Measurements from ENCODE around the gene RTN4RL1. TPM values are rescaled to one million over a fixed set of nuclear protein-coding genes. Genes with fewer than 3 reads are reported as not detected.

RTN4RL1 gene
- total RNA-seq, 4 donors from 2014 or later: 7.3 to 12.6 (median 7.8) TPM

DNA sequence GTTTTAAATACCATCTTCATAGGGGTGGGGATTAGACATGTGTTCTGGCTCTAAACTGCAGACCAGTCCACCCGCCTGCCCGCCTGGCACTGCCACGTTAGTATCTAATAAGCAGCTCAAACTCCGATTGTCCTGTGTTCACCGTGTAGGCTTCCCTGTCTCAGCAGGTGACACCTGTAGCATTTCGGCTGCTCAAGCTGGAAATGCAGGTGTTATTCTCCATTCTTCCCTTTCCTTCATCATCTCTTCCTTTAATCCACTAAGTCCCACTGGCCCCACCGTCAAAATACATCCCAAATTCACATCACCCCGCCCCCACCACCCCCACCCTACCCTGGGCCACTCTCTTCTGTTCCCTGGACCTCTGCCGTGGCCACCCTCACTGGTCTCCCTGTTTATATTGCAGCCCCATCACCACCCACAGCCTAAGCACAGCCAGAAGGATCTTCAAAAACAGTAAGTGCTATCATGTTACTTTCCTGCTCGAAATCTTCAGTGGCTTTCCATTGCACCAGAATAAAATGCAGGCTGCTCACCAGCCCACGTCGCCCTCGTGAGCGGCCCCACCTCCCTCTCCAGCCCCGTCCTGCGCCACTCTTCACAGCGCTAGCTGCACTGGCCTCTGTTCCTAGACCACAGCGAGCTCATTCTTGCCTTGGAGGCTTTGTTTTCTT is 65.1 kb downstream of the RTN4RL1 start:
- H3K36me3 ChIP-seq: no peaks in the 10 kb centered on the region
- no peaks in the 10 kb centered on the region for H3K9me3 ChIP-seq
- WGBS, 2 donors: 48 to 54% methylated on average over 18 of the region's 18 CpGs
- H3K27me3 ChIP-seq: no peaks in the 10 kb centered on the region
- peak overlapping the region in 1 of 4 donors; percentile 55 for H3K27ac ChIP-seq
- H3K4me1 ChIP-seq: peaks cover 0 to 22% (median 0%) of the 10 kb centered on the region in 4 donors
- peak; percentile 16 to 19 for DNase-seq (ENCODE audit: low spot score in 2 of 2)
- TF ChIP-seq, protein P1, sequence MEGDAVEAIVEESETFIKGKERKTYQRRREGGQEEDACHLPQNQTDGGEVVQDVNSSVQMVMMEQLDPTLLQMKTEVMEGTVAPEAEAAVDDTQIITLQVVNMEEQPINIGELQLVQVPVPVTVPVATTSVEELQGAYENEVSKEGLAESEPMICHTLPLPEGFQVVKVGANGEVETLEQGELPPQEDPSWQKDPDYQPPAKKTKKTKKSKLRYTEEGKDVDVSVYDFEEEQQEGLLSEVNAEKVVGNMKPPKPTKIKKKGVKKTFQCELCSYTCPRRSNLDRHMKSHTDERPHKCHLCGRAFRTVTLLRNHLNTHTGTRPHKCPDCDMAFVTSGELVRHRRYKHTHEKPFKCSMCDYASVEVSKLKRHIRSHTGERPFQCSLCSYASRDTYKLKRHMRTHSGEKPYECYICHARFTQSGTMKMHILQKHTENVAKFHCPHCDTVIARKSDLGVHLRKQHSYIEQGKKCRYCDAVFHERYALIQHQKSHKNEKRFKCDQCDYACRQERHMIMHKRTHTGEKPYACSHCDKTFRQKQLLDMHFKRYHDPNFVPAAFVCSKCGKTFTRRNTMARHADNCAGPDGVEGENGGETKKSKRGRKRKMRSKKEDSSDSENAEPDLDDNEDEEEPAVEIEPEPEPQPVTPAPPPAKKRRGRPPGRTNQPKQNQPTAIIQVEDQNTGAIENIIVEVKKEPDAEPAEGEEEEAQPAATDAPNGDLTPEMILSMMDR (IDR thresholded peaks at IDR 0.05): no peak
- TF ChIP-seq EP300 (IDR thresholded peaks at IDR 0.05): no peak
- no peak for TF ChIP-seq POLR2A (IDR thresholded peaks at IDR 0.05)
- H3K4me3 ChIP-seq: peak overlapping the region in 1 of 4 donors; percentile 2

DNA sequence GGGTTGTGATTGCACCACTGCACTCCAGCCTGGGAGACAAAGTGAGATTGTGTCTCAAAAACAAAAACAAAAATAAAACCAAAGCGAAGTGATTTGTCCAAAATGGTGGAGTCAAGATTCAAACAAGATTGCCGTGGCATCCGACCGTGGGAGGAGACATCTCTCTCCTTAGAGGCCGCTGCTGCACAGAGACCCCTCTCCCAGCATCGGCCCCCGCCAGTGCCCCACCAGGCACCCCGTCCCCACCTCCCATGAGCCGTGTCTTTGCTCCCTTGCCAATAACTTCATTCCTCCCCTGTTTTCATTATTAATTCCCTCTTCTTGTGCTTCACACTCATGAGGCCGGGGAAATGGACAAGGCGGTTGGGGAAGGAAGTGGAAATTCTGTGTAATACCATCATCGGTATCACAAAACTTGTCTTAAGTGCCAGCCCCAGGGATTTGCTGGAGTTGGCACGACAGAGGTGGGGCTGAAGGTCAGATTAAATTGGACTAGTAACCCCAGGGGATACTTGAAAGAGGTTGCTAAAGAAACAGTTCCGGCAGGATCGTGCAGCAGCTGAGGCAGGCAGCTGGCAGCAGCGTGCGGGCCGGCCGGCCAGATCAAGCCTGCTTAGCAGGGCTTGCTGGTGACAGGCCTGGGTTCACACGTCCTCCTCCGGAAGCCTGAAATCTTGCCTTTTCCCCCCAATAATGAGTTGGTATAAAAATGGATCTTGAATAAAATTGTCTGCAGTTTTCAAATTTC is 66.8 kb downstream of the RTN4RL1 start:
- TF ChIP-seq, protein P1 (IDR thresholded peaks at IDR 0.05): no peak
- TF ChIP-seq POLR2A (IDR thresholded peaks at IDR 0.05): no peak
- 60 to 73% methylated on average over 21 of the region's 21 CpGs for WGBS, 2 donors
- no peak overlapping the region for H3K27ac ChIP-seq

DNA sequence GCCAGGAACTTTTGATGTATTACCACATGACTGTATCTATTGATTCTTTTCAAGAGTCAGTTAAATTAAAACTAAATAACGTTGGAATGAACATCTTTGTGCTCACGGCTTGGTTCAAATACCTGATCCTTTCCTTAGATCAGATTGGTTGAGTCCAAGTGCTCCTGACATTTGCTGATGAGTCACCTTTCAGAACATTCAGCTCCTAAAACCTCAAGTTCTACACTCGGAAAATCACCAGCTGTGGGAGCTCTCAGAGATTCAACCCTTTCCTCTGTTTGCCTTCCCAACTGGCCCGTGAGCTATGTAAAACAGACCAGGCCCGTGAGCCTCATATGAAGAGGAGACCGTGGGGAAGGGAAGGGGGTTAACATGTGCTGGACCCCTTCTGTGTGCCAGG is 68.1 kb downstream of the RTN4RL1 start:
- Histone ChIP-seq H3K4me3 (no peak overlapping the region), H3K27me3 (no peaks in the 10 kb centered on the region), H3K36me3 (no peaks in the 10 kb centered on the region), H3K9me3 (no peaks in the 10 kb centered on the region), H3K4me1 (peaks cover 0 to 22% (median 0%) of the 10 kb centered on the region in 4 donors), H3K27ac (no peak overlapping the region)
- TF ChIP-seq EP300 (IDR thresholded peaks at IDR 0.05): no peak
- TF ChIP-seq, protein P1 (IDR thresholded peaks at IDR 0.05): no peak
- TF ChIP-seq POLR2A (IDR thresholded peaks at IDR 0.05): no peak
- 76 to 83% methylated on average over 6 of the region's 6 CpGs for WGBS, 2 donors
- DNase-seq (ENCODE audit: low spot score in 2 of 2): no peak

More for the DNA sequence above, 66.8 kb downstream of the RTN4RL1 start:
- peaks cover 0 to 22% (median 0%) of the 10 kb centered on the region in 4 donors for H3K4me1 ChIP-seq
- no peak for DNase-seq (ENCODE audit: low spot score in 2 of 2)
- no peaks in the 10 kb centered on the region for H3K9me3 ChIP-seq
- no peaks in the 10 kb centered on the region for H3K36me3 ChIP-seq
- no peak overlapping the region for H3K4me3 ChIP-seq
- H3K27me3 ChIP-seq: no peaks in the 10 kb centered on the region

DNA sequence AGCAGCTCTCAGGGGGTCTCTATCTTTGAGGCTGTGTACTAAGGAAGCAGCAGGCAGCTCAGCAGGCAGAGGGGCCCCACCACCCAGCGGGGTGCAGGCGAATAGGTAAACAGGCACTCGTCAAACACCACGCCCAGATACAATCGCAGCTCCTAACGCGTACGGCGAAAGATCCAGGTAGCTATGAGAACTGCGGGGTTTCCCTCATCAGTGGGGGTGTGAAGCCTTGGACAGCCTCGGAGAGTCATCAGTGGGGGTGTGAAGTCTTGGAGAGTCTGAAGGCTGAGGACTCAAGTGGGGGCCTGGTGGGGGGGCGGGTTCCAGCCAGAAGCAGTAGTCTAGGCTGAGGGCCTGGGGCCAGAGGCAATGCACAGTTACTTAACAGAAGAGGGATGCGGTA is 69.0 kb downstream of the RTN4RL1 start:
- TF ChIP-seq POLR2A (IDR thresholded peaks at IDR 0.05) (no peak), EP300 (IDR thresholded peaks at IDR 0.05) (no peak)
- TF ChIP-seq, protein P1 (IDR thresholded peaks at IDR 0.05): no peak
- H3K4me3 ChIP-seq: no peak overlapping the region
- no peaks in the 10 kb centered on the region for H3K27me3 ChIP-seq
- H3K4me1 ChIP-seq: peaks cover 0 to 22% (median 0%) of the 10 kb centered on the region in 4 donors
- no peaks in the 10 kb centered on the region for H3K9me3 ChIP-seq
- WGBS, 2 donors: 66 to 70% methylated on average over 13 of the region's 13 CpGs
- no peak for DNase-seq (ENCODE audit: low spot score in 2 of 2)
- no peaks in the 10 kb centered on the region for H3K36me3 ChIP-seq
- H3K27ac ChIP-seq: no peak overlapping the region

DNA sequence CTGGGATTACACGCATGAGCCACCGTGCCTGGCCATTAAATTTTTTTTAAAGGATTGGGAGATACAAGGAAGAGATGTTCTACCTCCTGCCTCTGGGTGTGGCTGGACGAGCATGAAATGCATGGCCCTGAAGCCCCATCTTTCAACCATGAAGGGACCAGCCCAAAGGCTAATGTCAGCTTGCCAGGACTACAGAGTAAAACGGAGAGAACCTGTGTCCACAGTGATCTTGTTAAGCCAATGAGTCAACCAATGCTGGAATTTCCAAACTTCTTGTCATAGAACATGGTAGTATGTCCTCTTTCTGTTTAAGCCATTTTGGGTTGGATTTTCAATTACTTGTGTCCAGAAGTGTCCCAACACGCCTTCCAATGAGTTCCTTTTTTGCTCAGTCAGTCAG is 71.3 kb downstream of the RTN4RL1 start:
- no peak for DNase-seq (ENCODE audit: low spot score in 2 of 2)
- no peaks in the 10 kb centered on the region for H3K36me3 ChIP-seq
- peaks cover 0 to 6% of the 10 kb centered on the region in 2 donors for H3K27me3 ChIP-seq
- no peaks in the 10 kb centered on the region for H3K9me3 ChIP-seq
- H3K27ac ChIP-seq: no peak overlapping the region
- H3K4me3 ChIP-seq: no peak overlapping the region
- no peak for TF ChIP-seq POLR2A (IDR thresholded peaks at IDR 0.05)
- H3K4me1 ChIP-seq: peaks cover 0 to 6% (median 0%) of the 10 kb centered on the region in 4 donors
- WGBS, 2 donors: 74 to 80% methylated on average over 5 of the region's 5 CpGs

All from tibial nerve (tissue), 4 donors.